Loucy (cell line): ENCODE measurements around the gene CDR2.

Experiments used
- H2AFZ ChIP-seq: fragments of 200-600 bp; sonication (generic); 2 replicates; pipeline ENCODE4 v1.6.0; 2016; ENCODE audit warnings: antibody characterized with exemption, mild to moderate bottlenecking, low read length, moderate library complexity
- H3F3A ChIP-seq: fragments of 200-600 bp; 2 replicates; pipeline ENCODE4 v1.6.0; 2016; ENCODE audit warnings: antibody characterized with exemption, low read depth, mild to moderate bottlenecking
- H3K27me3 ChIP-seq: fragments of 200-600 bp; sonication (generic); 2 replicates; pipeline ENCODE4 v1.6.1; 2014; ENCODE audit warnings: low read length, mild to moderate bottlenecking; ENCODE audit not compliant: insufficient read depth, poor library complexity, severe bottlenecking
- H3K36me3 ChIP-seq: fragments of 200-600 bp; sonication (generic); 2 replicates; pipeline ENCODE4 v1.6.1; 2016; ENCODE audit warnings: low read length; ENCODE audit not compliant: insufficient read depth
- H3K4me1 ChIP-seq: fragments of 200-600 bp; sonication (generic); 2 replicates; pipeline ENCODE4 v1.5.1; 2014; ENCODE audit warnings: low read length, mild to moderate bottlenecking; ENCODE audit not compliant: insufficient read depth, poor library complexity, severe bottlenecking
- H3K4me2 ChIP-seq: fragments of 200-600 bp; sonication (generic); 2 replicates; pipeline ENCODE4 v1.6.0; 2014; ENCODE audit warnings: antibody characterized with exemption, low read length, low read depth, mild to moderate bottlenecking; ENCODE audit not compliant: poor library complexity, severe bottlenecking
- H3K4me3 ChIP-seq: fragments of 200-600 bp; sonication (generic); 2 replicates; pipeline ENCODE4 v1.5.1; 2014; ENCODE audit warnings: low read length, mild to moderate bottlenecking, mixed read lengths; ENCODE audit not compliant: poor library complexity, severe bottlenecking
- H3K79me2 ChIP-seq: fragments of 200-600 bp; sonication (generic); 2 replicates; pipeline ENCODE4 v1.6.1; 2014; ENCODE audit warnings: low read length; ENCODE audit not compliant: insufficient read depth
- H3K9ac ChIP-seq: fragments of 200-600 bp; sonication (generic); 2 replicates; pipeline ENCODE4 v1.6.0; 2014; ENCODE audit warnings: mild to moderate bottlenecking, low read depth, low read length, moderate library complexity; ENCODE audit not compliant: poor library complexity, severe bottlenecking
- H3K9me2 ChIP-seq: fragments of 200-600 bp; sonication (generic); replicated peaks from 2 replicates; pipeline ENCODE4 v1.6.1; 2016; ENCODE audit warnings: low read depth, low read length, mixed read lengths
- H3K9me3 ChIP-seq: fragments of 200-600 bp; sonication (generic); 2 replicates; pipeline ENCODE4 v1.6.1; 2014; ENCODE audit warnings: mild to moderate bottlenecking, antibody characterized with exemption, low read length, low read depth; ENCODE audit not compliant: insufficient read depth
- H4K20me1 ChIP-seq: fragments of 200-600 bp; sonication (generic); 2 replicates; pipeline ENCODE4 v1.6.0; 2014; ENCODE audit warnings: antibody characterized with exemption, low read length, mild to moderate bottlenecking; ENCODE audit not compliant: insufficient read depth, poor library complexity, severe bottlenecking
- CTCF ChIP-seq: fragments of 200-600 bp; sonication (generic); conservative IDR thresholded peaks from 2 replicates; pipeline ENCODE4 v1.5.1; 2014; ENCODE audit warnings: mild to moderate bottlenecking, antibody characterized with exemption, low read length
- EZH2phosphoT487 ChIP-seq: fragments of 200-600 bp; IDR thresholded peaks from 2 replicates; pipeline ENCODE4 v1.6.1; 2018; ENCODE audit warnings: antibody characterized with exemption, mild to moderate bottlenecking, moderate library complexity, borderline replicate concordance

Gene CDR2

GRCh38 chr16:22322741-22323140 is 51.7 kb downstream of the CDR2 start:
- Histone ChIP-seq H3K36me3 (peaks cover 75% of the 10 kb centered on the region; the same call in 1 of the 2 replicates), H3K27me3 (no peaks in the 10 kb centered on the region), H3K79me2 (no peaks in the 10 kb centered on the region), H4K20me1 (peaks cover 2% of the 10 kb centered on the region), H3K4me2 (no peak overlapping the region), H3K9me2 (no peaks in the 10 kb centered on the region), H3K4me1 (no peaks in the 10 kb centered on the region), H3K9me3 (no peaks in the 10 kb centered on the region), H3F3A (no peaks in the 10 kb centered on the region), H2AFZ (no peak overlapping the region), H3K4me3 (no peak overlapping the region), H3K9ac (no peak overlapping the region)
- no peak for TF ChIP-seq CTCF
- TF ChIP-seq EZH2phosphoT487, result no peak

- TF ChIP-seq EZH2phosphoT487, result no peak
- no peak for TF ChIP-seq CTCF
- Histone ChIP-seq H4K20me1 (peaks cover 2% of the 10 kb centered on the region), H3K79me2 (no peaks in the 10 kb centered on the region), H3K9me3 (no peaks in the 10 kb centered on the region), H2AFZ (no peak overlapping the region), H3F3A (no peaks in the 10 kb centered on the region), H3K9me2 (no peaks in the 10 kb centered on the region), H3K4me3 (no peak overlapping the region), H3K27me3 (no peaks in the 10 kb centered on the region), H3K4me1 (no peaks in the 10 kb centered on the region), H3K36me3 (peaks cover 75% of the 10 kb centered on the region; the same call in 1 of the 2 replicates), H3K9ac (no peak overlapping the region), H3K4me2 (no peak overlapping the region)
Observed at GRCh38 chr16:22322021-22322471, 52.4 kb downstream of the CDR2 start.

DNA sequence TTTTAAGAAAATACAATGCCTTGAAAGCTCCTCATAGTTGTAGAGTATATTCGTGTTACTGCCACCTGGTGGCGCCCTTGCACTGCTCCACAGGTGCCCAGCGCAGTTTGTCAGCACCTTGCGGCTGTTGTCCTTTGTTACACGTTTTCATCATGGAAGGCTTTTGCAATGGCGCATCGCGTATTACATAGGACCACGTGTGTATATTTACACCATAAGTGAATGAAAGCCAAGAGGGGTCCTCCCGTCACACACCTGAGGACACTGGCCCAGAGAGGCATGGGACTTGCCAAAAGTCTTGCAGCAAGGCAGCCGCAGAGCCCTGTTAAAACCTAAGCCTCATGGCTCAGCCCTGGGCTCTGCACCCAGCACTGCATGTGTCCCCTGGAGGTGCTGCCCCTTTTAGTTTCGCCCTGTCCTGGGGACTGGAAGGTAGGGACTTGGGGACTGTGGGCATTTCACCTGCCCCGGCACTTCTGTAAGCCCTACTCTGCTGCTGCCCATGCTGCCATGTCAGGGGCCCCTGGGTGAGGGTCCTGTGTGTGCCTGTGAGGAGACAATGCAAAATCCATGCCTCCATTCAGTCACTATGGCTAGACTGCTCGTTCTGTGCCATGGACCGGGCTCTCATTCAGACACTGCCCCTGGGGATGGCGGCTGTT is 52.9 kb downstream of the CDR2 start:
- H3K27me3 ChIP-seq, result no peaks in the 10 kb centered on the region
- H3K9me2 ChIP-seq, result no peaks in the 10 kb centered on the region
- H3F3A ChIP-seq, result no peaks in the 10 kb centered on the region
- no peak overlapping the region for H2AFZ ChIP-seq
- no peaks in the 10 kb centered on the region for H3K9me3 ChIP-seq
- H3K4me1 ChIP-seq, result no peaks in the 10 kb centered on the region
- no peak overlapping the region for H3K4me2 ChIP-seq
- H3K79me2 ChIP-seq, result no peaks in the 10 kb centered on the region
- no peak overlapping the region for H3K4me3 ChIP-seq
- H3K9ac ChIP-seq, result no peak overlapping the region
- peaks cover 2% of the 10 kb centered on the region for H4K20me1 ChIP-seq
- H3K36me3 ChIP-seq, result peaks cover 75% of the 10 kb centered on the region; the same call in 1 of the 2 replicates
- TF ChIP-seq CTCF (peak; percentile 100), EZH2phosphoT487 (no peak)
